HepG2 (cell line): Measurements from ENCODE around the gene UTS2R. TPM values are rescaled to one million over a fixed set of nuclear protein-coding genes. Genes with fewer than 3 reads are reported as not detected.
A peak's percentile ranks its signal among the peaks of the same experiment; 100 is the strongest.

ENCODE experiments used
- ATF3 ChIP-seq: sonication (generic); formaldehyde crosslinking; IDR thresholded peaks from 2 replicates; pipeline ENCODE4 v1.4.0; 2020; ENCODE audit warnings: missing genetic modification reagents
- DNMT1 ChIP-seq: sonication (generic); formaldehyde crosslinking; IDR thresholded peaks from 2 replicates; pipeline ENCODE4 v1.5.1; 2020; ENCODE audit warnings: mild to moderate bottlenecking, missing genetic modification reagents
- ELF1 ChIP-seq: sonication (generic); formaldehyde crosslinking; IDR thresholded peaks from 2 replicates; pipeline ENCODE4 v1.4.0; 2020; ENCODE audit warnings: missing genetic modification reagents
- FOXP4 ChIP-seq: sonication (generic); formaldehyde crosslinking; IDR thresholded peaks from 2 replicates; pipeline ENCODE4 v1.4.0; 2020; ENCODE audit warnings: missing genetic modification reagents
- HES4 ChIP-seq: sonication (generic); formaldehyde crosslinking; IDR thresholded peaks from 2 replicates; pipeline ENCODE4 v1.9.0; 2021; ENCODE audit warnings: mild to moderate bottlenecking, missing genetic modification reagents, borderline replicate concordance
- HNRNPH1 ChIP-seq: fragments of 200-400 bp; formaldehyde crosslinking; optimal IDR thresholded peaks from 2 replicates; pipeline ENCODE3; 2017; ENCODE audit warnings: mild to moderate bottlenecking, low read depth, low read length
- MAFF ChIP-seq: IDR thresholded peaks from 2 replicates; pipeline ENCODE4 v1.6.1; 2011; ENCODE audit warnings: low read depth, low read length, improper control_type of control experiment
- PAXIP1 ChIP-seq: sonication (generic); formaldehyde crosslinking; conservative IDR thresholded peaks from 2 replicates; pipeline ENCODE4 v1.4.0; 2020; ENCODE audit warnings: mild to moderate bottlenecking, missing genetic modification reagents, moderate library complexity
- RAD21 ChIP-seq: fragments of 450-650 bp; formaldehyde crosslinking; IDR thresholded peaks from 2 replicates; pipeline ENCODE4 v1.5.0; 2020; ENCODE audit warnings: mild to moderate bottlenecking
- ZMYM2 ChIP-seq: sonication (generic); formaldehyde crosslinking; IDR thresholded peaks from 2 replicates; pipeline ENCODE4 v1.8.0; 2022; ENCODE audit warnings: mild to moderate bottlenecking, missing genetic modification reagents
- ZNF501 ChIP-seq: sonication (generic); formaldehyde crosslinking; IDR thresholded peaks from 2 replicates; pipeline ENCODE4 v1.5.1; 2020; ENCODE audit warnings: mild to moderate bottlenecking, moderate library complexity, missing genetic modification reagents
- ZNF530 ChIP-seq: sonication (generic); formaldehyde crosslinking; IDR thresholded peaks from 2 replicates; pipeline ENCODE4 v1.5.0; 2020; ENCODE audit warnings: low read depth, mild to moderate bottlenecking, missing genetic modification reagents
- ZNF605 ChIP-seq: sonication (generic); formaldehyde crosslinking; IDR thresholded peaks from 2 replicates; pipeline ENCODE4 v1.8.0; 2022; ENCODE audit warnings: mild to moderate bottlenecking, missing genetic modification reagents
- polyA plus RNA-seq, 8 experiments: library from polyadenylated mRNA; depleted of rRNA in 3 of 8; stranded (reverse) in 7 of 8; unstranded in 1 of 8; fragments of >200 nt; fragmentation: Illumina TruSeq in 4 of 8; extraction: Trizol in 4 of 8; gene quantifications; 2 replicates each; pipeline versions ENCODE4 v1.2.1 to v1.2.3, GENCODE V29; 2011 to 2016; ENCODE audit warnings: low read depth in 4 of 8, missing spikeins in 1 of 8, mixed read lengths in 1 of 8; ENCODE audit not compliant: insufficient read depth in 1 of 8
- total RNA-seq, 5 experiments: library from RNA; depleted of rRNA; stranded (reverse); fragments of >200 nt; fragmentation: Illumina TruSeq; extraction: Trizol; gene quantifications; 2 replicates each; pipeline ENCODE4 v1.2.3, GENCODE V29; 2016; ENCODE audit warnings: low read depth in 1 of 5
- TF ChIP-seq, protein P1 (sequence below): sonication (generic); formaldehyde crosslinking; IDR thresholded peaks from 2 replicates; pipeline ENCODE4 v1.4.0; 2020; ENCODE audit warnings: missing genetic modification reagents, mild to moderate bottlenecking, borderline replicate concordance
- TF ChIP-seq, protein P2 (sequence below): sonication (generic); formaldehyde crosslinking; conservative IDR thresholded peaks from 2 replicates; pipeline ENCODE4 v1.8.0; 2022; ENCODE audit warnings: missing genetic modification reagents
- TF ChIP-seq, protein P3 (sequence below): IDR thresholded peaks from 2 replicates; pipeline ENCODE4 v1.6.1; 2016; ENCODE audit warnings: missing genetic modification reagents, missing compliant biosample characterization

Gene UTS2R
- total and polyA plus RNA-seq, 2 of the 13 experiments (the other 11 are each of a cell fraction or from before 2014, with no cell fraction given) = 0.13 to 0.15 TPM

- TF ChIP-seq, protein P1, sequence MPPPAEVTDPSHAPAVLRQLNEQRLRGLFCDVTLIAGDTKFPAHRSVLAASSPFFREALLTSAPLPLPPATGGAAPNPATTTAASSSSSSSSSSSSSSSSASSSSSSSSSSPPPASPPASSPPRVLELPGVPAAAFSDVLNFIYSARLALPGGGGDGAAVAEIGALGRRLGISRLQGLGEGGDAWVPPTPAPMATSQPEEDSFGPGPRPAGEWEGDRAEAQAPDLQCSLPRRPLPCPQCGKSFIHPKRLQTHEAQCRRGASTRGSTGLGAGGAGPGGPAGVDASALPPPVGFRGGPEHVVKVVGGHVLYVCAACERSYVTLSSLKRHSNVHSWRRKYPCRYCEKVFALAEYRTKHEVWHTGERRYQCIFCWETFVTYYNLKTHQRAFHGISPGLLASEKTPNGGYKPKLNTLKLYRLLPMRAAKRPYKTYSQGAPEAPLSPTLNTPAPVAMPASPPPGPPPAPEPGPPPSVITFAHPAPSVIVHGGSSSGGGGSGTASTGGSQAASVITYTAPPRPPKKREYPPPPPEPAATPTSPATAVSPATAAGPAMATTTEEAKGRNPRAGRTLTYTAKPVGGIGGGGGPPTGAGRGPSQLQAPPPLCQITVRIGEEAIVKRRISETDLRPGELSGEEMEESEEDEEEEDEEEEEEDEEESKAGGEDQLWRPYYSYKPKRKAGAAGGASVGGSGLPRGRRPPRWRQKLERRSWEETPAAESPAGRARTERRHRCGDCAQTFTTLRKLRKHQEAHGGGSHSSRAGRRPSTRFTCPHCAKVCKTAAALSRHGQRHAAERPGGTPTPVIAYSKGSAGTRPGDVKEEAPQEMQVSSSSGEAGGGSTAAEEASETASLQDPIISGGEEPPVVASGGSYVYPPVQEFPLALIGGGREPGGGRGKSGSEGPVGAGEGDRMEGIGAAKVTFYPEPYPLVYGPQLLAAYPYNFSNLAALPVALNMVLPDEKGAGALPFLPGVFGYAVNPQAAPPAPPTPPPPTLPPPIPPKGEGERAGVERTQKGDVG (CRISPR knock-in tag) = no peak; the same call in 1 of the 2 replicates
- TF ChIP-seq MAFF (no peak), PAXIP1 (CRISPR knock-in tag) (0 out of 2 replicates have a peak, but pooled peaks have one; percentile 29), DNMT1 (CRISPR knock-in tag) (peak; percentile 45; the same call in 1 of the 2 replicates), ELF1 (CRISPR knock-in tag) (no peak), RAD21 (peak; percentile 84), ATF3 (CRISPR knock-in tag) (peak; percentile 47; the same call in 1 of the 2 replicates), ZMYM2 (CRISPR knock-in tag) (no peak), ZNF501 (CRISPR knock-in tag) (peak; percentile 44; the same call in 1 of the 2 replicates), HNRNPH1 (no peak), HES4 (CRISPR knock-in tag) (peak; percentile 93), ZNF605 (CRISPR knock-in tag) (no peak; the same call in 1 of the 2 replicates), FOXP4 (CRISPR knock-in tag) (no peak; the same call in 1 of the 2 replicates), ZNF530 (no peak)
- TF ChIP-seq, protein P2, sequence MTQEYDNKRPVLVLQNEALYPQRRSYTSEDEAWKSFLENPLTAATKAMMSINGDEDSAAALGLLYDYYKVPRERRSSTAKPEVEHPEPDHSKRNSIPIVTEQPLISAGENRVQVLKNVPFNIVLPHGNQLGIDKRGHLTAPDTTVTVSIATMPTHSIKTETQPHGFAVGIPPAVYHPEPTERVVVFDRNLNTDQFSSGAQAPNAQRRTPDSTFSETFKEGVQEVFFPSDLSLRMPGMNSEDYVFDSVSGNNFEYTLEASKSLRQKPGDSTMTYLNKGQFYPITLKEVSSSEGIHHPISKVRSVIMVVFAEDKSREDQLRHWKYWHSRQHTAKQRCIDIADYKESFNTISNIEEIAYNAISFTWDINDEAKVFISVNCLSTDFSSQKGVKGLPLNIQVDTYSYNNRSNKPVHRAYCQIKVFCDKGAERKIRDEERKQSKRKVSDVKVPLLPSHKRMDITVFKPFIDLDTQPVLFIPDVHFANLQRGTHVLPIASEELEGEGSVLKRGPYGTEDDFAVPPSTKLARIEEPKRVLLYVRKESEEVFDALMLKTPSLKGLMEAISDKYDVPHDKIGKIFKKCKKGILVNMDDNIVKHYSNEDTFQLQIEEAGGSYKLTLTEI (CRISPR knock-in tag) = no peak
- TF ChIP-seq, protein P3, sequence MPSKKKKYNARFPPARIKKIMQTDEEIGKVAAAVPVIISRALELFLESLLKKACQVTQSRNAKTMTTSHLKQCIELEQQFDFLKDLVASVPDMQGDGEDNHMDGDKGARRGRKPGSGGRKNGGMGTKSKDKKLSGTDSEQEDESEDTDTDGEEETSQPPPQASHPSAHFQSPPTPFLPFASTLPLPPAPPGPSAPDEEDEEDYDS (CRISPR knock-in tag) = no peak
Observed at GRCh38 chr17:82418001-82418986, 46.7 kb downstream of the UTS2R start, which contains the start of the genes HEXD and OGFOD3 (continued).
